Measurements from ENCODE around the gene HACD2. TPM values are rescaled to one million over a fixed set of nuclear protein-coding genes. Genes with fewer than 3 reads are reported as not detected.

HACD2 gene
- total RNA-seq, 5 donors from 2014 or later (not counting 1 experiment from before 2014, with no cell fraction given) = 18.2 to 23.2 (median 20.7) TPM

GRCh38 chr3:123536153-123536895 lies 48.5 kb downstream of the HACD2 start:
- ATAC-seq (replicated peaks in 1 of 4) = no peak
- Mint-ChIP-seq H3K36me3 (peaks cover 10% of the 10 kb centered on the region), H3K4me3 (no peak overlapping the region), H3K4me1 (peaks cover 5 to 12% (median 8%) of the 10 kb centered on the region in 3 donors), H3K27me3 (no peaks in the 10 kb centered on the region), H3K27ac (no peak overlapping the region), H3K9me3 (no peaks in the 10 kb centered on the region)
- H3K4me3 ChIP-seq (ENCODE audit: control insufficient read depth in 1 of 2, extremely low read depth in 1 of 2, low read length in 1 of 2) = no peak overlapping the region
- no peaks in the 10 kb centered on the region for H3K27me3 ChIP-seq (replicated peaks in 1 of 2; ENCODE audit: control insufficient read depth in 2 of 2, extremely low read depth in 1 of 2, insufficient read depth in 2 of 2, low read length in 1 of 2)
- CTCF ChIA-PET = no interaction called here
- H3K4me1 ChIP-seq (ENCODE audit: control insufficient read depth in 1 of 2, extremely low read depth in 1 of 2, insufficient read depth in 2 of 2, low read length in 2 of 2) = no peaks in the 10 kb centered on the region
- no peaks in the 10 kb centered on the region for H3K36me3 ChIP-seq (ENCODE audit: control insufficient read depth in 2 of 2, extremely low read depth in 1 of 2, insufficient read depth in 1 of 2, low read length in 1 of 2)
- H3K27ac ChIP-seq (ENCODE audit: low read length) = no peak overlapping the region
- no CpG with 5 or more reads among the region's 5 CpGs for WGBS (ENCODE audit: insufficient coverage)
- DNase-seq = no peak
- POLR2A ChIA-PET = no interaction called here
- no peaks in the 10 kb centered on the region for H3K9me3 ChIP-seq

- H3K27me3 ChIP-seq (replicated peaks in 1 of 2; ENCODE audit: control insufficient read depth in 2 of 2, extremely low read depth in 1 of 2, insufficient read depth in 2 of 2, low read length in 1 of 2) = no peaks in the 10 kb centered on the region
Measured at GRCh38 chr3:123535580-123535979, 49.3 kb downstream of the HACD2 start.

GRCh38 chr3:123534264-123534663 lies 50.6 kb downstream of the HACD2 start:
- H3K9me3 ChIP-seq = no peaks in the 10 kb centered on the region
- ATAC-seq (replicated peaks in 1 of 4) (no peak), DNase-seq (no peak)
- WGBS (ENCODE audit: insufficient coverage) = no CpG with 5 or more reads among the region's 4 CpGs
- no peaks in the 10 kb centered on the region for H3K4me1 ChIP-seq (ENCODE audit: control insufficient read depth in 1 of 2, extremely low read depth in 1 of 2, insufficient read depth in 2 of 2, low read length in 2 of 2)
- CTCF ChIA-PET = interaction anchor here in 1 of 2 donors (0.6 kb wide), 1 partner anchor 1988 kb away, joined by 3 read pairs; the partner anchor contains the start of gene POLQ
- H3K36me3 Mint-ChIP-seq = peaks cover 4% of the 10 kb centered on the region
- H3K36me3 ChIP-seq (ENCODE audit: control insufficient read depth in 2 of 2, extremely low read depth in 1 of 2, insufficient read depth in 1 of 2, low read length in 1 of 2) = no peaks in the 10 kb centered on the region
- no peaks in the 10 kb centered on the region for H3K27me3 ChIP-seq (replicated peaks in 1 of 2; ENCODE audit: control insufficient read depth in 2 of 2, extremely low read depth in 1 of 2, insufficient read depth in 2 of 2, low read length in 1 of 2)
- no peak overlapping the region for H3K27ac ChIP-seq (ENCODE audit: low read length)
- H3K27me3 Mint-ChIP-seq = no peaks in the 10 kb centered on the region
- no peak overlapping the region for H3K27ac Mint-ChIP-seq
- peaks cover 0 to 5% (median 4%) of the 10 kb centered on the region in 3 donors for H3K4me1 Mint-ChIP-seq
- no peaks in the 10 kb centered on the region for H3K9me3 Mint-ChIP-seq
- no peak overlapping the region for H3K4me3 Mint-ChIP-seq
- POLR2A ChIA-PET = no interaction called here
- no peak overlapping the region for H3K4me3 ChIP-seq (ENCODE audit: control insufficient read depth in 1 of 2, extremely low read depth in 1 of 2, low read length in 1 of 2)

More at GRCh38 chr3:123535580-123535979, 49.3 kb downstream of the HACD2 start:
- Mint-ChIP-seq H3K36me3 (peaks cover 8% of the 10 kb centered on the region), H3K9me3 (no peaks in the 10 kb centered on the region), H3K4me3 (no peak overlapping the region), H3K4me1 (peaks cover 5 to 12% (median 7%) of the 10 kb centered on the region in 3 donors), H3K27me3 (no peaks in the 10 kb centered on the region), H3K27ac (no peak overlapping the region)
- POLR2A ChIA-PET = no interaction called here
- Histone ChIP-seq H3K4me3 (ENCODE audit: control insufficient read depth in 1 of 2, extremely low read depth in 1 of 2, low read length in 1 of 2) (no peak overlapping the region), H3K9me3 (no peaks in the 10 kb centered on the region), H3K27ac (ENCODE audit: low read length) (no peak overlapping the region), H3K4me1 (ENCODE audit: control insufficient read depth in 1 of 2, extremely low read depth in 1 of 2, insufficient read depth in 2 of 2, low read length in 2 of 2) (no peaks in the 10 kb centered on the region), H3K36me3 (ENCODE audit: control insufficient read depth in 2 of 2, extremely low read depth in 1 of 2, insufficient read depth in 1 of 2, low read length in 1 of 2) (no peaks in the 10 kb centered on the region)
- no peak for ATAC-seq (replicated peaks in 1 of 4)
- DNase-seq = no peak
- CTCF ChIA-PET = no interaction called here
- WGBS (ENCODE audit: insufficient coverage) = no CpG with 5 or more reads among the region's 1 CpG

- CTCF ChIA-PET = interaction anchor here (0.6 to 0.7 kb wide), 2 partner anchors 23 to 25 kb away, joined by 3 to 4 read pairs; no protein-coding TSS in a partner anchor
- no CpG with 5 or more reads among the region's 2 CpGs for WGBS (ENCODE audit: insufficient coverage)
- POLR2A ChIA-PET = no interaction called here
Measured at GRCh38 chr3:123533554-123534159, 51.2 kb downstream of the HACD2 start.

GRCh38 chr3:123528130-123528529 lies 56.7 kb downstream of the HACD2 start:
- H3K4me1 ChIP-seq (ENCODE audit: control insufficient read depth in 1 of 2, extremely low read depth in 1 of 2, insufficient read depth in 2 of 2, low read length in 2 of 2) = peaks cover 11 to 13% of the 10 kb centered on the region in 2 experiments
- DNase-seq = no peak
- Mint-ChIP-seq H3K27me3 (no peaks in the 10 kb centered on the region), H3K4me3 (no peak overlapping the region), H3K9me3 (no peaks in the 10 kb centered on the region), H3K36me3 (peaks cover 23% of the 10 kb centered on the region), H3K4me1 (peaks cover 35 to 44% (median 35%) of the 10 kb centered on the region in 3 donors), H3K27ac (no peak overlapping the region)
- ChIA-PET POLR2A (no interaction called here), CTCF (no interaction called here)
- ATAC-seq (replicated peaks in 1 of 4) = no peak
- peaks cover 5 to 17% of the 10 kb centered on the region in 2 donors for H3K36me3 ChIP-seq (ENCODE audit: control insufficient read depth in 2 of 2, extremely low read depth in 1 of 2, insufficient read depth in 1 of 2, low read length in 1 of 2)
- no peak overlapping the region for H3K4me3 ChIP-seq (ENCODE audit: control insufficient read depth in 1 of 2, extremely low read depth in 1 of 2, low read length in 1 of 2)
- H3K27me3 ChIP-seq (replicated peaks in 1 of 2; ENCODE audit: control insufficient read depth in 2 of 2, extremely low read depth in 1 of 2, insufficient read depth in 2 of 2, low read length in 1 of 2) = no peaks in the 10 kb centered on the region
- no CpG with 5 or more reads among the region's 2 CpGs for WGBS (ENCODE audit: insufficient coverage)
- no peaks in the 10 kb centered on the region for H3K9me3 ChIP-seq
- H3K27ac ChIP-seq (ENCODE audit: low read length) = no peak overlapping the region

More at GRCh38 chr3:123533554-123534159, 51.2 kb downstream of the HACD2 start:
- H3K27ac ChIP-seq (ENCODE audit: low read length) = no peak overlapping the region
- H3K36me3 ChIP-seq (ENCODE audit: control insufficient read depth in 2 of 2, extremely low read depth in 1 of 2, insufficient read depth in 1 of 2, low read length in 1 of 2) = no peaks in the 10 kb centered on the region
- Mint-ChIP-seq H3K27ac (no peak overlapping the region), H3K36me3 (peaks cover 4% of the 10 kb centered on the region), H3K9me3 (no peaks in the 10 kb centered on the region), H3K27me3 (no peaks in the 10 kb centered on the region), H3K4me1 (peaks cover 0 to 5% (median 4%) of the 10 kb centered on the region in 3 donors), H3K4me3 (no peak overlapping the region)
- DNase-seq (no peak), ATAC-seq (replicated peaks in 1 of 4) (no peak)
- no peaks in the 10 kb centered on the region for H3K27me3 ChIP-seq (replicated peaks in 1 of 2; ENCODE audit: control insufficient read depth in 2 of 2, extremely low read depth in 1 of 2, insufficient read depth in 2 of 2, low read length in 1 of 2)
- no peaks in the 10 kb centered on the region for H3K9me3 ChIP-seq
- no peaks in the 10 kb centered on the region for H3K4me1 ChIP-seq (ENCODE audit: control insufficient read depth in 1 of 2, extremely low read depth in 1 of 2, insufficient read depth in 2 of 2, low read length in 2 of 2)
- no peak overlapping the region for H3K4me3 ChIP-seq (ENCODE audit: control insufficient read depth in 1 of 2, extremely low read depth in 1 of 2, low read length in 1 of 2)

- DNase-seq (no peak), ATAC-seq (replicated peaks in 1 of 4) (no peak)
- Histone ChIP-seq H3K4me1 (ENCODE audit: control insufficient read depth in 1 of 2, extremely low read depth in 1 of 2, insufficient read depth in 2 of 2, low read length in 2 of 2) (peaks cover 13 to 17% of the 10 kb centered on the region in 2 experiments), H3K27me3 (replicated peaks in 1 of 2; ENCODE audit: control insufficient read depth in 2 of 2, extremely low read depth in 1 of 2, insufficient read depth in 2 of 2, low read length in 1 of 2) (no peaks in the 10 kb centered on the region), H3K27ac (ENCODE audit: low read length) (no peak overlapping the region), H3K4me3 (ENCODE audit: control insufficient read depth in 1 of 2, extremely low read depth in 1 of 2, low read length in 1 of 2) (no peak overlapping the region), H3K9me3 (no peaks in the 10 kb centered on the region), H3K36me3 (ENCODE audit: control insufficient read depth in 2 of 2, extremely low read depth in 1 of 2, insufficient read depth in 1 of 2, low read length in 1 of 2) (peaks cover 5 to 17% of the 10 kb centered on the region in 2 donors)
- Mint-ChIP-seq H3K27ac (no peak overlapping the region), H3K9me3 (no peaks in the 10 kb centered on the region), H3K4me3 (no peak overlapping the region), H3K27me3 (no peaks in the 10 kb centered on the region), H3K4me1 (peaks cover 44 to 53% (median 46%) of the 10 kb centered on the region in 3 donors), H3K36me3 (peaks cover 23% of the 10 kb centered on the region)
- ChIA-PET POLR2A (no interaction called here), CTCF (no interaction called here)
- 100% methylated on average over 1 of the region's 3 CpGs for WGBS (ENCODE audit: insufficient coverage)
Measured at GRCh38 chr3:123527046-123527445, 57.8 kb downstream of the HACD2 start.
